ENCODE data around the gene CRACDL.
A peak's percentile ranks its signal among the peaks of the same experiment; 100 is the strongest.

The CRACDL gene

DNA sequence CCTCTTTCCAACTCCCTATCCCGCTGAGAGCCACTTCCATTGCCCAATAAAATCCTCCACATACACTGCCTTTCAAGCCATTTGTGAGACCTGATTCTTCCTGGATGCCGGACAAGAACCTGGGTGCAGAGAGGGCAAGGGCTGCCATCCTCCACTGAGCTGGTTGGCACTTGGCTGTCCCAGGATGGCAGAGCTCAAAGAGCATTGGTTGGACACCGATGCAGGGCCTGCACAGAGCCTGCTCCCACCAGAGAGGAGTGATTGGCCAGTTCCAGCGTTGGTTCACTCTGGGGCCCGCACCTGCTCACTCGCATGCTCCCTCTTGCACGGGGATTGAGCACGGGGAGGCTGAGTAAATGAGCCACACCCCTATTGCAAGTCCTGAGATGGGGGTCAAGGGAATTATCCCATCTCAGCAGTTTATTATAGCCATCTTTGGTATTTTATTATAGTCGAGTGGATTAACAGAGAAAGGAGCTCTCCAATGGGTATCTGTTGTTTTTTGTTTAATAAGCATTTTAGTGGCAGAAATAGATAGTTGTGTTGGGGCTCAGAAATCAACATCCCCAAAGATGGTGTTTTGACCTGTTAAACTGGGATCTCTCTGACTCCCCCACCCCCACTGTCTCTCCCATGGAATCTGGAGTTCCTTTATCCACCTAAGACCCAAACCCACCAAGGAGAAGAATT is 185.3 kb downstream of the CRACDL start:
- TF ChIP-seq, protein P1, sequence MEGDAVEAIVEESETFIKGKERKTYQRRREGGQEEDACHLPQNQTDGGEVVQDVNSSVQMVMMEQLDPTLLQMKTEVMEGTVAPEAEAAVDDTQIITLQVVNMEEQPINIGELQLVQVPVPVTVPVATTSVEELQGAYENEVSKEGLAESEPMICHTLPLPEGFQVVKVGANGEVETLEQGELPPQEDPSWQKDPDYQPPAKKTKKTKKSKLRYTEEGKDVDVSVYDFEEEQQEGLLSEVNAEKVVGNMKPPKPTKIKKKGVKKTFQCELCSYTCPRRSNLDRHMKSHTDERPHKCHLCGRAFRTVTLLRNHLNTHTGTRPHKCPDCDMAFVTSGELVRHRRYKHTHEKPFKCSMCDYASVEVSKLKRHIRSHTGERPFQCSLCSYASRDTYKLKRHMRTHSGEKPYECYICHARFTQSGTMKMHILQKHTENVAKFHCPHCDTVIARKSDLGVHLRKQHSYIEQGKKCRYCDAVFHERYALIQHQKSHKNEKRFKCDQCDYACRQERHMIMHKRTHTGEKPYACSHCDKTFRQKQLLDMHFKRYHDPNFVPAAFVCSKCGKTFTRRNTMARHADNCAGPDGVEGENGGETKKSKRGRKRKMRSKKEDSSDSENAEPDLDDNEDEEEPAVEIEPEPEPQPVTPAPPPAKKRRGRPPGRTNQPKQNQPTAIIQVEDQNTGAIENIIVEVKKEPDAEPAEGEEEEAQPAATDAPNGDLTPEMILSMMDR (IDR thresholded peaks at IDR 0.05; ENCODE audit: insufficient read depth, low read depth, low read length, missing control alignments), result no peak
- no peak overlapping the region for H3K4me3 ChIP-seq (ENCODE audit: low read depth, low read length)
- no peak for DNase-seq (ENCODE audit: low read depth)

DNA sequence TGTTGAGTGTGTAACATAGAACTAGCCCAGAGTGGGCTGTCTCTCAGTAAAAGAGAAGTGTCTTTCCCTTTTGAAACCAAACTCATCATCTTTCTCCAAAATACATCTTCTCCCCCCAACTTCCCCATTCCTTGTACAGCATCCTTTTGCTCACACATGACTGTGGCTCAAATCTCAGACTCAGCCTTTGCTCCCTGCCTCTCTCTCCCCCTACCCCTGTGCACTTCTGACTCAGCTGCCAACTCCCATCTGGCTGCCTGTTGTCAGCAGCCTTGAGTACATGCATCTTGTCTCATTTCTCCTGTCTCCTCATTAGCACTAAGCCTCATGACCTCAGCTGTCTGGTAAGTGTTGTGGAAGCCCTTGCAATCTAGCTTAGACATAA is 187.0 kb downstream of the CRACDL start:
- no peak overlapping the region for H3K4me3 ChIP-seq (ENCODE audit: low read depth, low read length)
- TF ChIP-seq, protein P1 (IDR thresholded peaks at IDR 0.05; ENCODE audit: insufficient read depth, low read depth, low read length, missing control alignments), result no peak
- peak; percentile 60 for DNase-seq (ENCODE audit: low read depth)

DNA sequence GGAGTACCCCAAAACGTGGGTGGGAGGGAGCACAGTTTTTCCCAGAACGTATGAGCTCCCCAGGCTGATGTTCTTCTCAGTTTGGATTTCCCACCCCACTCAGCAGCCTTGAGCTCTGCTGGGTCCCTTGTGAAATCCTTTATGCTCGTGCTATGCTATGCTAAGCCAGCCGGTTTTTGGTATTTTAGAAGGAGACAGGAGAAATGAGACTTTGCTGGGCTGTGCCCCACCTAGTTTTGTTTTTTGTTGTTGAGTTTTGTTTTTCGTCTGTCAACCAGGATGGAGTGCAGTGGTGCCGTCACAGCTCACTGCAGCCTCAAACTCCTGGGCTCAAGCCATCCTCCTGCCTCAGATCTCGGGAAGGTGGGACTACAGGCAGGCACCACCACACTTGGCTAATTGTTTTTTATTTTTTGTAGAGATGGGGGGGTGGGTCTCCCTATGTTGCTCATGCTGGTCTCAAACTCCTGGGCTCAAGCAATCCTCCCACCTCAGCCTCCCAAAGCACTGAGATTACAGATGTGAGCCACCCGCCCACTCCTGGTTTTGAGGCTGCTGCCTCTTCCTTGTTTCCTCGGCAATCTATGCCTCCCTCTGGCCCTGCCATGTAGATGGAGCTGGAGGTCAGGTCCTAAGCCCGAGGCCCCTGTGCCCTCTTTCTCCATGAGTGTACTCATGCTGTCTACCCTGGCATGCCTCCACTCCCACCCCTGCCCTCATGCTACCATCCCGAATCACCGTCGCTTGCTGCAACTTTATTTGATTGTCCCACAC is 187.5 kb downstream of the CRACDL start:
- TF ChIP-seq, protein P1 (IDR thresholded peaks at IDR 0.05; ENCODE audit: insufficient read depth, low read depth, low read length, missing control alignments), result no peak
- no peak overlapping the region for H3K4me3 ChIP-seq (ENCODE audit: low read depth, low read length)
- peak; percentile 58 for DNase-seq (ENCODE audit: low read depth)

DNA sequence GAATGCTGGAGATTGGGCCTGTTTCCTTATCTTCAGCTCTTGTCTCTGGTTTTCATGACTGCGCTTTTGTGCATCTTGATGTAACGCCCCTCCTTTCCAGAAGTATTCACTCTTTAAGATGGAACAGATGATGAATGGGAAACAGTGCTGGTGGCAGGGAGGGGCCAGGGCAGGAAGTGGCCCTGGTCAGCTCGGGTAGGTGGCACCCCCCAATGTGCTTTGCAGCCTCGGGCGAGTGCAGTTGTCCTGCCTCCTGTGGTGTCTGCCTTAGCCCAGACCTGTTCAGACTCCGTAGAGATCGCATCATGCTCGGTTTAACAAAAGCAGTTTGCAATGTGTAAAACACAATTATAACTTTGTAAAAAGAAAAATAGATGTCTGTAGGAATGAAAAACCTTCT is 188.1 kb downstream of the CRACDL start:
- H3K4me3 ChIP-seq (ENCODE audit: low read depth, low read length), result no peak overlapping the region
- TF ChIP-seq, protein P1 (IDR thresholded peaks at IDR 0.05; ENCODE audit: insufficient read depth, low read depth, low read length, missing control alignments), result no peak
- DNase-seq (ENCODE audit: low read depth), result peak; percentile 28

DNA sequence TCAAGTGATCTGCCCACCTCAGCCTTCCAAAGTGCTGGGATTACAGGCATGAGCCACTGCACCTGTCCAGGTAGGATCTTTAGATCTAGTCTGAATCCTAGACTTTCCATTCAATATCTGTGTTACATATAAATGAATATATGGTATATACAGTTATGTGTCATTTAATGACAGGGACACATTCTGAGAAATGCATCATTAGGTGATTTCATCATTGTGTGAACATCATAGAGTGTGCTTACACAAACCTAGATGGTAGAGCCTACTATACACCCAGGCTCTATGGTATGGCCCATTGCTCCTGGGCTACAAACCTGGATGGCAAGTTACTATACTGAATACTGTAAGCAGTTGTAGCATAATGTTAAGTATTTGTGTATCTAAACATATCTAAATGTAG is 189.6 kb downstream of the CRACDL start:
- DNase-seq (ENCODE audit: low read depth), result no peak
- no peak overlapping the region for H3K4me3 ChIP-seq (ENCODE audit: low read depth, low read length)
- TF ChIP-seq, protein P1 (IDR thresholded peaks at IDR 0.05; ENCODE audit: insufficient read depth, low read depth, low read length, missing control alignments), result no peak

DNA sequence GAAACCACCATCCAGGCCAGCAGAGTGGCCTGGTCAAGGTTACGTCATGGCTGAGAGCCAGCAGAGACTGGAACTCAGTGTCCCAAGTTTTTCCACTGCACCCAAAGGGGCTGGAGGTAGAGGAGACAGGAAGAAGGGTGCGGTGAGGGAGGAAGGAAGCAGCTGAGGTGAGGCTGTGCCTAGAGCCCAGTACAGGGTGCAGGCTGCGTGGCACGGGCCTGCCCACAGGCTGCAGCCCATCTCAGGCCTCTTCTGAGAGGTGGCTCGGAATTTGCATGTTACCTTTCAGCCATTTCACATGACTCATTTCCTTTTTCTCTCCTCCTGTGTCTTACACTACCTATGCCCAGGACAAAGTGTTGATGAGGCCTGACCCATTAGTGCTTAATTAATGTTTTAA is 191.4 kb downstream of the CRACDL start:
- DNase-seq (ENCODE audit: low read depth), result no peak
- TF ChIP-seq, protein P1 (IDR thresholded peaks at IDR 0.05; ENCODE audit: insufficient read depth, low read depth, low read length, missing control alignments), result no peak
- H3K4me3 ChIP-seq (ENCODE audit: low read depth, low read length), result no peak overlapping the region

All from GM12865 (cell line).